Activated gamma-delta T cell treated with Interleukin-2 at 50 U/mL for 16 hours (primary cell): ENCODE results near the gene GRIN2A.

Source experiments
- DNase-seq: peaks from one replicate; pipeline ENCODE4 v3.0.0-alpha.2; 2020

Gene GRIN2A

GRCh38 chr16:9736547-9736946 is 445.7 kb downstream of the GRIN2A start:
- no peak for DNase-seq

GRCh38 chr16:9723136-9723535 is 459.1 kb downstream of the GRIN2A start:
- DNase-seq = no peak

- DNase-seq = no peak
Measured at GRCh38 chr16:9713907-9714306, 468.3 kb downstream of the GRIN2A start.

GRCh38 chr16:9713156-9713555 is 469.1 kb downstream of the GRIN2A start:
- no peak for DNase-seq

GRCh38 chr16:9708972-9709620 is 473.1 kb downstream of the GRIN2A start:
- no peak for DNase-seq

- DNase-seq = no peak
Measured at GRCh38 chr16:9706217-9706836, 475.9 kb downstream of the GRIN2A start.

- DNase-seq = no peak
Measured at GRCh38 chr16:9703731-9704130, 478.5 kb downstream of the GRIN2A start.
